ENCODE measurements around the gene TSKU.

DNA sequence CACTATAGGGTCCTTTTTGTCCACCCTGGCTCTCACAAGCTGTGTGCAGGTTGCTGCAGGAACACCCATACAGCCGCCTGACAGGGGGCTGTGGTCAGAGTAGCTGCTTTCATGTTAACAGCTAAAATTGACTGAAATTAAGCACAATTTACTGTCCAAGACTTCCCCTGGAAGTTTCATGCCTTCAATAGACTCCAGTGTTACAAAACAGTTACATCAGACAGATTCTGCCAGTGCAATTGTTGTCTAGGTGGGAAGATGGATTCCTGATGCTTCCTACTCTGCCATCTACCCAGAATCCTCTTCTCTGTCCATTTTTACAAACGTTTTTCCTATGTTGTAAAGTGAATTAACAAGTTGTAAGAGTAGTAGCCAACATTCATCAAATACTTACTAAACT lies 5.3 kb upstream of the TSKU start:
- TF ChIP-seq, protein P1, sequence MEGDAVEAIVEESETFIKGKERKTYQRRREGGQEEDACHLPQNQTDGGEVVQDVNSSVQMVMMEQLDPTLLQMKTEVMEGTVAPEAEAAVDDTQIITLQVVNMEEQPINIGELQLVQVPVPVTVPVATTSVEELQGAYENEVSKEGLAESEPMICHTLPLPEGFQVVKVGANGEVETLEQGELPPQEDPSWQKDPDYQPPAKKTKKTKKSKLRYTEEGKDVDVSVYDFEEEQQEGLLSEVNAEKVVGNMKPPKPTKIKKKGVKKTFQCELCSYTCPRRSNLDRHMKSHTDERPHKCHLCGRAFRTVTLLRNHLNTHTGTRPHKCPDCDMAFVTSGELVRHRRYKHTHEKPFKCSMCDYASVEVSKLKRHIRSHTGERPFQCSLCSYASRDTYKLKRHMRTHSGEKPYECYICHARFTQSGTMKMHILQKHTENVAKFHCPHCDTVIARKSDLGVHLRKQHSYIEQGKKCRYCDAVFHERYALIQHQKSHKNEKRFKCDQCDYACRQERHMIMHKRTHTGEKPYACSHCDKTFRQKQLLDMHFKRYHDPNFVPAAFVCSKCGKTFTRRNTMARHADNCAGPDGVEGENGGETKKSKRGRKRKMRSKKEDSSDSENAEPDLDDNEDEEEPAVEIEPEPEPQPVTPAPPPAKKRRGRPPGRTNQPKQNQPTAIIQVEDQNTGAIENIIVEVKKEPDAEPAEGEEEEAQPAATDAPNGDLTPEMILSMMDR (conservative IDR thresholded peaks at IDR 0.05) = no peak
- no peak for TF ChIP-seq ZFX (IDR thresholded peaks at IDR 0.05)
